Measurements from ENCODE around the gene PDYN.

- TF ChIP-seq CTCF (IDR thresholded peaks at IDR 0.05): no peak
- TF ChIP-seq POLR2A (IDR thresholded peaks at IDR 0.05; ENCODE audit: low read depth): no peak
Measured at GRCh38 chr20:1997483-1998192, 3.8 kb upstream of the PDYN start.

Data from esophagus muscularis mucosa (tissue), 3 donors.